Lower lobe of right lung (tissue), 2 donors: Measurements from ENCODE around the gene SLC25A17. TPM values are rescaled to one million over a fixed set of nuclear protein-coding genes. Genes with fewer than 3 reads are reported as not detected.

ENCODE experiments used
- ATAC-seq, 2 donors: fragments of 200-7000 bp; cut with Tn5 transposase; one replicate each; pipeline ENCODE4 v1.9.1; 2020 to 2022; ENCODE audit warnings: mild to moderate bottlenecking in 2 of 2, moderate library complexity in 2 of 2
- DNase-seq: peaks from one replicate; pipeline ENCODE4 v3.0.0-alpha.2; 2020
- H3K27ac ChIP-seq: fragments of 200-600 bp; one replicate; pipeline ENCODE4 v1.8.0; 2022
- H3K27me3 ChIP-seq: fragments of 200-600 bp; one replicate; pipeline ENCODE4 v1.8.0; 2022; ENCODE audit warnings: low read depth
- H3K36me3 ChIP-seq: fragments of 200-600 bp; one replicate; pipeline ENCODE4 v1.8.0; 2022; ENCODE audit warnings: mild to moderate bottlenecking
- H3K4me1 ChIP-seq: fragments of 200-600 bp; one replicate; pipeline ENCODE4 v1.8.0; 2022
- H3K4me3 ChIP-seq: fragments of 200-600 bp; one replicate; pipeline ENCODE4 v1.8.0; 2022; ENCODE audit warnings: mild to moderate bottlenecking
- H3K9me3 ChIP-seq: fragments of 200-600 bp; one replicate; pipeline ENCODE4 v1.8.0; 2022
- CTCF ChIP-seq: fragments of 200-600 bp; IDR thresholded peaks from one replicate; pipeline ENCODE4 v1.8.0; 2022; ENCODE audit warnings: antibody characterized with exemption, mild to moderate bottlenecking
- intact Hi-C: fragments of 100-400 bp; cut with DNase I; formaldehyde crosslinking; loops from one replicate; pipeline ENCODE4 v1.11.0; 2022
- total RNA-seq: library from RNA; stranded (reverse); fragmentation: NEBNext Ultra II Directional; extraction: Animal tissue kit (Norgen Biotek cat#: 25700); gene quantifications from one replicate; pipeline ENCODE4 v1.2.1, GENCODE V29; 2021
- donor health status: DM: no; HTN: yes; CAD: no; lungs with severe emphysema.

SLC25A17 gene
- total RNA-seq, 1 donor from 2014 or later: 11.9 TPM

GRCh38 chr22:40823426-40823825 lies 4.3 kb upstream of the SLC25A17 start:
- no peak for DNase-seq
- intact Hi-C loops: no loop called here
- H3K4me1 ChIP-seq: peaks cover 8% of the 10 kb centered on the region
- no peaks in the 10 kb centered on the region for H3K27me3 ChIP-seq
- no peak for ATAC-seq
- no peak for TF ChIP-seq CTCF
- peaks cover 60% of the 10 kb centered on the region for H3K36me3 ChIP-seq
- H3K27ac ChIP-seq: no peak overlapping the region
- no peaks in the 10 kb centered on the region for H3K9me3 ChIP-seq
- no peak overlapping the region for H3K4me3 ChIP-seq

DNA sequence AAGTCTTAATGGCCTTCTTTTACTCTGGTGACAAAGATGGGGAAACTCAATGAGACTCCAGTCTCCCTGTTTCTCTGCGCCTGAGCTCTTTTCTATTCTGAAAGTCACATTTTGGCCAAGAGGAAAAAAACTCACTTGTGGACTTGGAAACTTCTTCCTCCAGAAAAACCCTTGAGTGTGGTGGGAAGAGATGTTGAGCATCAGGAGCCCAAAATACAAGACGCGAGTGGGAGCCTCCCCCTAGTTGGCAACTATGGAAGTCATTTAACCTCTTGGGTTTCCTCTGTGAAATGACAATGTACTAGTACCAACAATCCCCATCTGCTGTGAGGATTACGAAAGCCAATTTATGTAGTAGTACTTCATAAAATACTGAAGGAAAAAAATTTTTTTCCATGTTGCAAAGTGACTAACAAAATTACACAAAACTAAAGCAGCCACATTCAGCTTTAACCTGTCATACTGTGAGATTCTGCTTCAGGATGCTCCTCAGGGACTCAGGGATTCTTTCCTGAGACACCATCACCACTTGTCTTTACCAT lies 524 bp upstream of the SLC25A17 start:
- DNase-seq (no peak), ATAC-seq (peak; percentile 16 to 31)
- TF ChIP-seq CTCF: no peak
- Histone ChIP-seq H3K9me3 (no peaks in the 10 kb centered on the region), H3K4me1 (peaks cover 24% of the 10 kb centered on the region), H3K4me3 (peak overlapping the region; percentile 97), H3K27ac (peak overlapping the region; percentile 77), H3K36me3 (peaks cover 24% of the 10 kb centered on the region), H3K27me3 (no peaks in the 10 kb centered on the region)
- intact Hi-C loops: no loop called here

- DNase-seq (no peak), ATAC-seq (no peak)
- Histone ChIP-seq H3K4me3 (peak overlapping the region; percentile 97), H3K9me3 (no peaks in the 10 kb centered on the region), H3K27ac (peak overlapping the region; percentile 77), H3K36me3 (peaks cover 11% of the 10 kb centered on the region), H3K4me1 (peaks cover 24% of the 10 kb centered on the region), H3K27me3 (no peaks in the 10 kb centered on the region)
- no peak for TF ChIP-seq CTCF
- intact Hi-C loops: no loop called here
These were observed 877 bp downstream of the SLC25A17 start for GRCh38 chr22:40818192-40818746.

GRCh38 chr22:40817737-40818136 lies 1.4 kb downstream of the SLC25A17 start:
- intact Hi-C loops: no loop called here
- Histone ChIP-seq H3K36me3 (peaks cover 6% of the 10 kb centered on the region), H3K27me3 (no peaks in the 10 kb centered on the region), H3K4me1 (peaks cover 24% of the 10 kb centered on the region), H3K9me3 (no peaks in the 10 kb centered on the region), H3K4me3 (peak overlapping the region; percentile 97), H3K27ac (no peak overlapping the region)
- ATAC-seq (no peak), DNase-seq (no peak)
- TF ChIP-seq CTCF: no peak

DNA sequence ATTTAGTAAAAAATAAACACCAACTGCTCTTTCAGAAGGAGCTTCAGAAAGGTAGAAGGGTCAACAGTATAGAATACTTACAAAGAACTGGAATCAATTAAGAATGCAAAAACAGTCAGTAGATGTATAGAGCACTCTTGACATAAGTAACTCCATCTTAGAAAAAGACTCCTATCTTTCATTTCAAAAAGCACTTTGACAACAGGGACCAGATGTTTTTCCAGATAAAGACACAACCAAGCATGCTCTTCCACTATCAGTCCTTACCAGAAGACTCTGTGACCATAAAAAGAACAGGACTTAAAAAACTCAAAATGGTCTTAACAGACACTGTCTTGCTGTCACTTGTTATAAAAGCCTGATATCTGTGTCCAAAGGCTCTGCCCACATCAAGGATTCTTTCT lies 5.2 kb downstream of the SLC25A17 start:
- H3K4me3 ChIP-seq: no peak overlapping the region
- no peaks in the 10 kb centered on the region for H3K36me3 ChIP-seq
- no peaks in the 10 kb centered on the region for H3K27me3 ChIP-seq
- no peak for TF ChIP-seq CTCF
- intact Hi-C loops: no loop called here
- DNase-seq (no peak), ATAC-seq (no peak)
- H3K9me3 ChIP-seq: no peaks in the 10 kb centered on the region
- H3K27ac ChIP-seq: no peak overlapping the region
- peaks cover 22% of the 10 kb centered on the region for H3K4me1 ChIP-seq
